ENCODE results near the gene NCSTN. TPM values are rescaled to one million over a fixed set of nuclear protein-coding genes. Genes with fewer than 3 reads are reported as not detected.

NCSTN gene
- total RNA-seq, 1 experiment from 2014 or later: 58.0 TPM

- DNase-seq (ENCODE audit: low spot score): no peak
- H3K4me1 ChIP-seq (ENCODE audit: insufficient read depth, low read length, poor library complexity, severe bottlenecking): peaks cover 9% of the 10 kb centered on the region
- BruUV-seq (replicated peaks): no TSS peak
- H3K9me3 ChIP-seq (ENCODE audit: low read depth, low read length, poor library complexity, severe bottlenecking): no peaks in the 10 kb centered on the region
- ChIA-PET CTCF (no interaction called here), POLR2A (ENCODE audit: low non-redundant PET) (no interaction called here)
- intact Hi-C loops (cut with micrococcal nuclease; ENCODE audit: unreplicated experiment): no loop called here
- H3K4me3 ChIP-seq (ENCODE audit: low read depth, low read length, poor library complexity, severe bottlenecking): no peak overlapping the region
- H3K27ac ChIP-seq (ENCODE audit: low read depth, low read length, poor library complexity, severe bottlenecking): no peak overlapping the region
- H3K36me3 ChIP-seq (ENCODE audit: insufficient read depth, low read length, poor library complexity, severe bottlenecking): peaks cover 28% of the 10 kb centered on the region
- no peak for TF ChIP-seq EZH2 (IDR thresholded peaks at IDR 0.05; ENCODE audit: borderline replicate concordance, low read depth, low read length, poor library complexity, severe bottlenecking)
- TF ChIP-seq, protein P1, sequence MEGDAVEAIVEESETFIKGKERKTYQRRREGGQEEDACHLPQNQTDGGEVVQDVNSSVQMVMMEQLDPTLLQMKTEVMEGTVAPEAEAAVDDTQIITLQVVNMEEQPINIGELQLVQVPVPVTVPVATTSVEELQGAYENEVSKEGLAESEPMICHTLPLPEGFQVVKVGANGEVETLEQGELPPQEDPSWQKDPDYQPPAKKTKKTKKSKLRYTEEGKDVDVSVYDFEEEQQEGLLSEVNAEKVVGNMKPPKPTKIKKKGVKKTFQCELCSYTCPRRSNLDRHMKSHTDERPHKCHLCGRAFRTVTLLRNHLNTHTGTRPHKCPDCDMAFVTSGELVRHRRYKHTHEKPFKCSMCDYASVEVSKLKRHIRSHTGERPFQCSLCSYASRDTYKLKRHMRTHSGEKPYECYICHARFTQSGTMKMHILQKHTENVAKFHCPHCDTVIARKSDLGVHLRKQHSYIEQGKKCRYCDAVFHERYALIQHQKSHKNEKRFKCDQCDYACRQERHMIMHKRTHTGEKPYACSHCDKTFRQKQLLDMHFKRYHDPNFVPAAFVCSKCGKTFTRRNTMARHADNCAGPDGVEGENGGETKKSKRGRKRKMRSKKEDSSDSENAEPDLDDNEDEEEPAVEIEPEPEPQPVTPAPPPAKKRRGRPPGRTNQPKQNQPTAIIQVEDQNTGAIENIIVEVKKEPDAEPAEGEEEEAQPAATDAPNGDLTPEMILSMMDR (conservative IDR thresholded peaks at IDR 0.05; ENCODE audit: low read depth, low read length): no peak
- no peaks in the 10 kb centered on the region for H3K27me3 ChIP-seq (replicated peaks; ENCODE audit: insufficient read depth, low read depth, low read length, poor library complexity)
Measured at GRCh38 chr1:160359559-160360226, 16.5 kb downstream of the NCSTN start.

- BruUV-seq (replicated peaks): no TSS peak
- ChIA-PET POLR2A (ENCODE audit: low non-redundant PET) (no interaction called here), CTCF (interaction anchor here (0.5 kb wide), 1 partner anchor 10 kb away, joined by 3 read pairs; no protein-coding TSS in a partner anchor)
- Histone ChIP-seq H3K27me3 (replicated peaks; ENCODE audit: insufficient read depth, low read depth, low read length, poor library complexity) (no peaks in the 10 kb centered on the region), H3K36me3 (ENCODE audit: insufficient read depth, low read length, poor library complexity, severe bottlenecking) (peaks cover 22% of the 10 kb centered on the region), H3K4me1 (ENCODE audit: insufficient read depth, low read length, poor library complexity, severe bottlenecking) (peaks cover 9% of the 10 kb centered on the region), H3K4me3 (ENCODE audit: low read depth, low read length, poor library complexity, severe bottlenecking) (no peak overlapping the region), H3K9me3 (ENCODE audit: low read depth, low read length, poor library complexity, severe bottlenecking) (no peaks in the 10 kb centered on the region), H3K27ac (ENCODE audit: low read depth, low read length, poor library complexity, severe bottlenecking) (no peak overlapping the region)
- no peak for DNase-seq (ENCODE audit: low spot score)
- TF ChIP-seq, protein P1 (conservative IDR thresholded peaks at IDR 0.05; ENCODE audit: low read depth, low read length): no peak
- intact Hi-C loops (cut with micrococcal nuclease; ENCODE audit: unreplicated experiment): no loop called here
Measured at GRCh38 chr1:160360227-160360695, 17.1 kb downstream of the NCSTN start.

DNA sequence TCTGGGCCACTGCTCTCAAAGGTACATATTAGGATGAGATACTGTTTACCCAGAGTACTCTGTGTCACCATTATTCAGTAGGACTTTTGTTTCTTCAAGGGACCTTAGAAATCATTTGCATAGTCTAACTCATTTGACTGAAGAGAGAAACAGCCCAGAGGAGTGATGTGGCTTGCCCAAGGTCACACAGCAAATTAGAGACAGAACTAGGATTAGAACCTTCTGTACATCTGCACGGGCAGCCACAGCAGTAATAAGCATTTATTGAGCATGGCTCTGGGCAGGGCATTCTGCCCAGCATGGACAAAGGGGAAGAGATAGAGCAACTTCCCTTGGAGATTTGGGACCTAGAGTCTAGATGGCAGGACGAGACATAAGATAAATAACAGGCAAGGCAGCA lies 18.0 kb downstream of the NCSTN start:
- no peaks in the 10 kb centered on the region for H3K9me3 ChIP-seq (ENCODE audit: low read depth, low read length, poor library complexity, severe bottlenecking)
- no peaks in the 10 kb centered on the region for H3K27me3 ChIP-seq (replicated peaks; ENCODE audit: insufficient read depth, low read depth, low read length, poor library complexity)
- ChIA-PET POLR2A (ENCODE audit: low non-redundant PET) (no interaction called here), CTCF (no interaction called here)
- BruUV-seq (replicated peaks): no TSS peak
- no peak overlapping the region for H3K4me3 ChIP-seq (ENCODE audit: low read depth, low read length, poor library complexity, severe bottlenecking)
- peaks cover 12% of the 10 kb centered on the region for H3K36me3 ChIP-seq (ENCODE audit: insufficient read depth, low read length, poor library complexity, severe bottlenecking)
- intact Hi-C loops (cut with micrococcal nuclease; ENCODE audit: unreplicated experiment): no loop called here
- H3K4me1 ChIP-seq (ENCODE audit: insufficient read depth, low read length, poor library complexity, severe bottlenecking): peaks cover 12% of the 10 kb centered on the region
- TF ChIP-seq EZH2 (IDR thresholded peaks at IDR 0.05; ENCODE audit: borderline replicate concordance, low read depth, low read length, poor library complexity, severe bottlenecking): no peak
- TF ChIP-seq, protein P1 (conservative IDR thresholded peaks at IDR 0.05; ENCODE audit: low read depth, low read length): no peak
- no peak for DNase-seq (ENCODE audit: low spot score)
- H3K27ac ChIP-seq (ENCODE audit: low read depth, low read length, poor library complexity, severe bottlenecking): no peak overlapping the region
